ENCODE data around the gene MAU2.
"Not testable (repeated sequence)": the region's sequence is repeated elsewhere in the genome, so short reads cannot be mapped to it uniquely, and the experiment has no call there.

MAU2 gene

DNA sequence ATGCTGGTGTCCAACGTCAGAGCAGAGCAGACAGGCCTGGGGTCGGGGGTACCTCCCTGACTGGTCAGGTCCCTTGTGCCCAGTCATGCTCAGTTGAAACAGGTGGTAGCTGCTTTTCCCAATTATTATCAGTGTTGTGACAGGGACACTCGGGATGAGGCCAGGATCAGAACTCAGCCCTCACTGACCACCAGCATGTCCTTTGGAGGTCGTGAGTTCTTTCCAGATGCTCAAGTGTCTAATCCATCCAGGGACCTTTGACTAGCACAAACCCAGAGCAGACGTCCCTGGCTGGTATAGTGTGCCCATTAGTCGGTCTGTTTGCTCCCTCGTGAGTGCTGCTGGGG is 22.4 kb downstream of the MAU2 start:
- no peak overlapping the region for H3K4me3 ChIP-seq (ENCODE audit: low read depth, low read length)
- no peak for DNase-seq (ENCODE audit: low read depth)
- TF ChIP-seq, protein P1, sequence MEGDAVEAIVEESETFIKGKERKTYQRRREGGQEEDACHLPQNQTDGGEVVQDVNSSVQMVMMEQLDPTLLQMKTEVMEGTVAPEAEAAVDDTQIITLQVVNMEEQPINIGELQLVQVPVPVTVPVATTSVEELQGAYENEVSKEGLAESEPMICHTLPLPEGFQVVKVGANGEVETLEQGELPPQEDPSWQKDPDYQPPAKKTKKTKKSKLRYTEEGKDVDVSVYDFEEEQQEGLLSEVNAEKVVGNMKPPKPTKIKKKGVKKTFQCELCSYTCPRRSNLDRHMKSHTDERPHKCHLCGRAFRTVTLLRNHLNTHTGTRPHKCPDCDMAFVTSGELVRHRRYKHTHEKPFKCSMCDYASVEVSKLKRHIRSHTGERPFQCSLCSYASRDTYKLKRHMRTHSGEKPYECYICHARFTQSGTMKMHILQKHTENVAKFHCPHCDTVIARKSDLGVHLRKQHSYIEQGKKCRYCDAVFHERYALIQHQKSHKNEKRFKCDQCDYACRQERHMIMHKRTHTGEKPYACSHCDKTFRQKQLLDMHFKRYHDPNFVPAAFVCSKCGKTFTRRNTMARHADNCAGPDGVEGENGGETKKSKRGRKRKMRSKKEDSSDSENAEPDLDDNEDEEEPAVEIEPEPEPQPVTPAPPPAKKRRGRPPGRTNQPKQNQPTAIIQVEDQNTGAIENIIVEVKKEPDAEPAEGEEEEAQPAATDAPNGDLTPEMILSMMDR (IDR thresholded peaks at IDR 0.05; ENCODE audit: insufficient read depth, low read depth, low read length, missing control alignments) = no peak

DNA sequence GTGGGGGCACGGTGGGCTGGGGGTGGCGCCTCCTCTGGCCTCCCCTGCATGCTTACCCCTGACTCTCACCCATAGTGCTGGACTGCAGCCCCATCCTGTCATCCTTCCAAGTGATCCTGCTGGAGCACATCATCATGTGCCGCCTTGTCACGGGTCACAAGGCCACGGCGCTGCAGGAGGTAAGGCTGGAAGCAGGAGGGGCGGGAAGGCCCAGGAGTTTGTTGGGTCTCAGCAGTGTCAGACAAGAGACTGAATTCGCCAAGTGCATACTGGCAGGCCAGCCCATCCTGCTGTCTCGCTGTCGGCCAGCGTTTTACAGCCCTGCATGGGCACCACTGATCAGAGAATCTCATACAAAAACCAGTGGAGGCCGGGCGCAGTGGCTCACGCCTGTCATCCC is 23.1 kb downstream of the MAU2 start:
- TF ChIP-seq, protein P1 (IDR thresholded peaks at IDR 0.05; ENCODE audit: insufficient read depth, low read depth, low read length, missing control alignments) = no peak
- H3K4me3 ChIP-seq (ENCODE audit: low read depth, low read length) = no peak overlapping the region
- DNase-seq (ENCODE audit: low read depth) = no peak

DNA sequence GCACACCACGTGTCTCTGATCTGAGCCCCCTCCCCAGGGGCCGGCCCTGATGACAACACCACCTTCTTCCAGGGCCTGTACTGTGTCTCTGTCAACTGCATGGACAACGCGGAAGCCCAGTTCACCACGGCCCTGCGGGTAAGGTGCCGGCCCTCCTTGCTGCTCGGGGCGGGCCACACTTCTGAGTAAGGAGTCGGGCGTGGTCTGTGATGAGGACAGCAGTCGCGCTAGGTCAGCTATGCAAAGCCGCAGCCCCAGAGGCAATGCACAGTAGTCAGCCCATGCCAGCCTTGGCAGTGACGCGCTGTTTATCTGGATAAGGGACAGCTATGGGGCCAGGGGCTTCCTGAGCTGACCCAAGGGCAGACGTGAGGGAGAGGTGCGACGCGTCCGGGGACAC is 24.6 kb downstream of the MAU2 start:
- no peak for DNase-seq (ENCODE audit: low read depth)
- TF ChIP-seq, protein P1 (IDR thresholded peaks at IDR 0.05; ENCODE audit: insufficient read depth, low read depth, low read length, missing control alignments) = no peak
- H3K4me3 ChIP-seq (ENCODE audit: low read depth, low read length) = no peak overlapping the region

DNA sequence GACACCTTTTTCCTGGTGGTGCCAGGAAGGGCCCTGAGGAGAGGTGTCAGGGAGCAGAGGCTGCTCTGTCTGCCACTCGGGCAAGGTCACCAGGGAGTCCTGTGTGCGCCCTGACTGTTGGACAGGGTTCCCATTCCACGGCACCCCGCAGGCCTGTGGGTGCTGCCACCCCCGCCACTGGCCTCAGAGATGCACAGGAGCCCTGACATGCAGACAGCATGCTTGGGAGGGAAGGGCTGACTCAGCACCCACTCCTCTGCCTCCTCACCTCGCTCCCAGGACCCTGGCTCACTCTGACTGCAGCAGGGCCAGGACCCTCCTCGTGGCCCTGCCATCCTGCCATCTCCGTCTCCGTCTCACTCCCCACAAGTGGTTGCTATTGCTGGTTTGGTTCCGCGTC is 25.3 kb downstream of the MAU2 start:
- DNase-seq (ENCODE audit: low read depth) = no peak
- no peak overlapping the region for H3K4me3 ChIP-seq (ENCODE audit: low read depth, low read length)
- TF ChIP-seq, protein P1 (IDR thresholded peaks at IDR 0.05; ENCODE audit: insufficient read depth, low read depth, low read length, missing control alignments) = no peak

DNA sequence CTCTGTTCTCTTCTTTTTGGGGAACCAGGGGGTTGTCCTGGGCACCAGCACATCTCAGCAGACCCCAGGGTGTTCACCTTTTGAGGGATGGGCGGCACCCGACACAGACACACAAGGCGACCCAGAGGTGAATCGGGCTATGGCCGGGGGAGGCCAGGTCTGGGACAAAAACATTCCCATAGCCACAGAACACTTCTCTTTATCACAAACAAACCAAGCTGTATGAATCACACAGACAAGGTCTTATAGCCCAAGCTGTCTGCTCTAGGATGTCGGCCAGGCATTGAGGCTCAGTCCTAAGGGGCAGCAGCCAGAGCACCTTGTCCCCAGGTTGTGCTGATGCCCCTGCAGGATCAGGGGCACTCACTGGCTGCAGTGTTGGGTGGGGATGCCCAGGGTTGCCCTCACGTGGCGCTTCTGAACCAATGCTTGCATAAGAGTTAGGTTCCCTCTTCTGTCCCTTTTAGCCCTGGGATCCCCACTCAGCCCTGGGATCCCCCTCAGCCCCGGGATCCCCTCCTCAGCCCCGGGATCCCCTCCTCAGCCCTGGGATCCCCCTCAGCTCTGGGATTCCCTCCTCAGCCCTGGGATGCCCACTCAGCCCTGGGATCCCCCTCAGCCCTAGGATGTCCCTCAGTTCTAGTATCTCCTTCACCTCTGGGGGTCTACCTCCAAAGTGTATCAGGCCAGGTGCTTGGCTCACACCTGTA is 26.9 kb downstream of the MAU2 start:
- DNase-seq (ENCODE audit: low read depth) = no peak
- TF ChIP-seq, protein P1 (IDR thresholded peaks at IDR 0.05; ENCODE audit: insufficient read depth, low read depth, low read length, missing control alignments) = no peak
- no peak overlapping the region for H3K4me3 ChIP-seq (ENCODE audit: low read depth, low read length)

DNA sequence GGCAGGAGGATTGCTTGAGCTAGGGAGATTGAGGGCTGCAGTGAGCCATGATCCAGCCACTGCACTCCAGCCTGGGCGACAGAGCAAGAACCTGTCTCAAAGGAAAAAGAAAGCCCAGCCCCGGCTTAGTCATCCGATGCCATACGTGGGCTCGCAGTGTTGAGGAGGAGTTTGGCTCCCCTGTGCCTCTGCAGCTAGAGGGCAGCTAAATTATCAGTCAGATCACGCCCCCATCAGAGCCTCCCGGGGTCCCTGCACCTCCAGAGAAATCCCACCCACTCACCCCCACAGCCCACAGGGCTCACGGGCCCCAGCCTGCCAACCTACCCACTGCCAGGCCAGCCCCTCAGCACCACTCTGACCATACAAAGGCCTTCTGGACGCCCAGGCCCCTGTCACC is 27.6 kb downstream of the MAU2 start:
- no peak overlapping the region for H3K4me3 ChIP-seq (ENCODE audit: low read depth, low read length)
- TF ChIP-seq, protein P1 (IDR thresholded peaks at IDR 0.05; ENCODE audit: insufficient read depth, low read depth, low read length, missing control alignments) = no peak
- DNase-seq (ENCODE audit: low read depth) = no peak

DNA sequence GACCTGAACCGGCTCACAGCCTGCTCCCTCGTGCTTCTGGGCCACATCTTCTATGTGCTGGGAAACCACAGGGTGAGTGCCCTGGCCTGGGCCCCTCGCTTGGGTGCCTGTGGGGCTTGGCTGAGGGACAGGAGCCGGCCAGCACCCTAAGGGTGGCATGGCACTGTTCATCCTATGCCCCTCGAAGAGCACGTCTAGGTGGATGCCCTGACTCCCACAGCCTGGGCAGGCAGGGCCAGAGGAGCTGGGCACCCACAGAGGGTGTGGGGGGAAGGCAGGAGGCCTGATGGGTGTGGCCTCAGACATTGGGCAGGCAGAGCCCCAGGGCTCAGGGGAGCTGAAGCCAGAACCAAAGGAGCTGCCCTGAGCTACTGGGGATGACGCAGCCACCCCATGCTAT is 28.7 kb downstream of the MAU2 start:
- TF ChIP-seq, protein P1 (IDR thresholded peaks at IDR 0.05; ENCODE audit: insufficient read depth, low read depth, low read length, missing control alignments) = no peak
- DNase-seq (ENCODE audit: low read depth) = no peak
- no peak overlapping the region for H3K4me3 ChIP-seq (ENCODE audit: low read depth, low read length)

DNA sequence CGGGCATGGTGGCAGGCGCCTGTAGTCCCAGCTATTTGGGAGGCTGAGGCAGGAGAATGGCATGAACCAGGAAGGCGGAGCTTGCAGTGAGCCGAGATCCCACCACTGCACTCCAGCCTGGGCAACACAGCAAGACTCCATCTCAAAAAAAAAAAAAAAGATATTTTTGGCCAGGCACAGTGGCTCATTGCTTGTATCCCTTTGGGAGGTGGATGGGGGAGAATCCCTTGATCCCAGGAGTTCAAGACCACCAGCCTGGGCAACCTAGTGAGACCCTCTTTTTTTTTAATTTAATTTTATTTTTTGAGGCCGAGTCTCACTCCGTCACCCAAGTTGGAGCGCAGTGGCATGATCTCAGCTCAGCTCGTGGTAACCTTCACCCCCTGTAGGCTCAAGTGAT is 30.1 kb downstream of the MAU2 start:
- not testable (repeated sequence) for DNase-seq (ENCODE audit: low read depth); H3K4me3 ChIP-seq (ENCODE audit: low read depth, low read length)

Measured in GM12865 (cell line).